Activated T-cell treated with anti-CD3 and anti-CD28 coated beads, Interleukin-2, amount 50 U/mL, for 24 hours (primary cell): Measurements from ENCODE around the gene RASA3.
"Not testable (repeated sequence)": the region's sequence is repeated elsewhere in the genome, so short reads cannot be mapped to it uniquely, and the experiment has no call there.

ENCODE experiments used
- DNase-seq: peaks from one replicate; pipeline ENCODE4 v3.0.0-alpha.2; 2020
- H3K27ac Mint-ChIP-seq: 2 replicates; pipeline ENCODE4 v1.8.0; 2020; ENCODE audit warnings: mild to moderate bottlenecking, mixed read lengths
- H3K27me3 Mint-ChIP-seq: 2 replicates; pipeline ENCODE4 v1.8.0; 2020; ENCODE audit warnings: mixed read lengths
- H3K36me3 Mint-ChIP-seq: 2 replicates; pipeline ENCODE4 v1.8.0; 2020; ENCODE audit warnings: low read depth, mixed read lengths
- H3K4me1 Mint-ChIP-seq: 2 replicates; pipeline ENCODE4 v1.8.0; 2020; ENCODE audit warnings: low read depth, mixed read lengths
- H3K4me3 Mint-ChIP-seq: 2 replicates; pipeline ENCODE4 v1.8.0; 2020; ENCODE audit warnings: mild to moderate bottlenecking, moderate library complexity, mixed read lengths
- H3K9me3 Mint-ChIP-seq: 2 replicates; pipeline ENCODE4 v1.8.0; 2020; ENCODE audit warnings: mixed read lengths

RASA3 gene

DNA sequence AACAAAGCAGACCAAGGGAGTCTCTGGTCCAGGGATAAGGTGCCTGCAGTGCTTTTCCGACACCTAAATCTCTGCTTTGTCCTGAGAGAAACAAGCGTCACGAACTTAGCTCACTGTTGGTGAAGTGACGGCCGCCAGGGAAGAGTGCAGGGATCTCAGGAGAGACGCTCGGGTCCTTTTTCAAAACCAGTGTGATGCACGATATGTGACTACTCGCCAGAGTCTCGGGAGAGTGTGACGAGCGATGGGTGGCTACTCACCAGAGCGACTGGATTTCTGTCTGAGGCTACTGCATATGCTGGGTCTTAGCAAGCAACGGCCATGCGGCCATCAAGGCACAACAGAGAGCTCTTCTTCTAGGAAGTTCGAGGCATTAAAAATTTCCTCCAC is 30.1 kb upstream of the RASA3 start:
- Mint-ChIP-seq H3K4me1 (peaks cover 81% of the 10 kb centered on the region), H3K27me3 (no peaks in the 10 kb centered on the region)
- no peak for DNase-seq

DNA sequence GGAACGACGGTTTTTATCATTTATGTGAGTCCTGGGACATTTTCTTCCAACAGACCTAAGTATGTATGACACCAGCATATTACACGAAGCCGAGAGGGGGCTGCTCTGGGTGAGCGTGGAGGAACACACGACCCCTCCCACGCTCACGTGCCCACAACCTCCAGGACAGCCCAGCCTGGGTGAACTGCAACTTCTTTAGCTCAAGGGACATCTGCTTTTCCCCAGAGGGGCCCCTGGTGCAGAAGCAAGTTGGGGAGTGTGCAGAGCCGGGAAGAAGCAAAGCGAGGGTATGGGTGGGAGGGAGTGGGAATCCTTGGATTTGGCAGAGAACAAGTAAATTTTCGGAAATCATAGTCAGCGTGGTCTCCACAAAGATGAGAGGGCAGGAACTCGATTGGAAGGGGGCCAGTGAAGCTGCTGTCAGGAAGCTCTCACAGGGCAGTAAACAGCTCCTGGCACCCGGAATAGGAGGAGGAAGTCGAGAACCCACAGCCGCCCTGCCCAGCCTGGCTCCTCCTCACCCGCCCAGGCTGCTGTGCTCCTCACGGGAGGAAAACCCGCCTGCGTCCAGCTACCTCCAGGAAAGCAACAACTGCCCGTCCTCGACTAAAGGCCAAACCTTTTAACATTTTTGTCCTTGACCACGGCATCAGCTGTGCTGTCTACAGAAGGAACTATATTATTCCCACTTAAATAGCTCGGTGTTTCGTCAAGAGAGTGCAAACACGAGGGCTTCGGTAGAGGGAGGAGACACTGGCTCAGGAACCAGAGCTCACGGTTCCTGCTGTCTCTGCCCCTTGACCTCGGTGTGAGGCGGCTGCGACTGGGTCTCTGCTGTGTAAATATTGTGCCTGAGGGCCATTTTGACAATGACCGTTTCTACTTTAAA is 29.5 kb upstream of the RASA3 start:
- H3K4me1 Mint-ChIP-seq: peaks cover 79% of the 10 kb centered on the region
- no peaks in the 10 kb centered on the region for H3K9me3 Mint-ChIP-seq
- peak overlapping the region; percentile 89 for H3K27ac Mint-ChIP-seq
- H3K36me3 Mint-ChIP-seq: no peaks in the 10 kb centered on the region
- no peaks in the 10 kb centered on the region for H3K27me3 Mint-ChIP-seq
- H3K4me3 Mint-ChIP-seq: peak overlapping the region; percentile 63
- DNase-seq: peak; percentile 63

More for the DNA sequence above, 30.1 kb upstream of the RASA3 start:
- peak overlapping the region; percentile 63 for H3K4me3 Mint-ChIP-seq
- no peaks in the 10 kb centered on the region for H3K9me3 Mint-ChIP-seq
- H3K36me3 Mint-ChIP-seq: no peaks in the 10 kb centered on the region
- H3K27ac Mint-ChIP-seq: peak overlapping the region; percentile 89

DNA sequence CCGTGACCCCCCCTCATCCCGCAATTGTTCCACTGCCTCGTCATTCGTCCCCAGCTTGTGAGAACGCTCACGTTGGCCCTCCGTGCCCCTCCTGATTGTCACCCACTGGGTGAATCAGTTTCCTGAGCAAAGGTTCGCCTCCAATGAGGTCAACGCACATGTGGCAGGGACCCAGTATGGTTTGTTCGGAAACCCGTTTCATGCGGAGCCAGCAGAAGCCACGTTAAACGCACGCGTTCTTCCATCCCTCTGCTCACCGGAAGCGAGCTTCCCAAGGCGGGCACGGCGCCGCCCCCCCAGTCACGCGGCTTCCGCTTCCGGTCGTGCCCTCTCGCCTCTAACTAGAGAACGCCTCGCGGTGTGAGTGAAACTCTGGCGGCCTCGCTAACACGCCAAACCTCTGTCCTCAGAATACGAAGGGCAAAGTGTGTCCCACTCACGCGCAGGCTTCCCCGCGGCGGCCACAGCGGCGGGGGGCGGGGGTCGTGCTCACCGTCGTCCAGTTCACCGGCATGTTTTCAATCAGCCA is 28.7 kb upstream of the RASA3 start:
- no peaks in the 10 kb centered on the region for H3K9me3 Mint-ChIP-seq
- peaks cover 78% of the 10 kb centered on the region for H3K4me1 Mint-ChIP-seq
- H3K4me3 Mint-ChIP-seq: no peak overlapping the region
- no peaks in the 10 kb centered on the region for H3K36me3 Mint-ChIP-seq
- H3K27me3 Mint-ChIP-seq: no peaks in the 10 kb centered on the region
- H3K27ac Mint-ChIP-seq: peak overlapping the region; percentile 89
- no peak for DNase-seq

DNA sequence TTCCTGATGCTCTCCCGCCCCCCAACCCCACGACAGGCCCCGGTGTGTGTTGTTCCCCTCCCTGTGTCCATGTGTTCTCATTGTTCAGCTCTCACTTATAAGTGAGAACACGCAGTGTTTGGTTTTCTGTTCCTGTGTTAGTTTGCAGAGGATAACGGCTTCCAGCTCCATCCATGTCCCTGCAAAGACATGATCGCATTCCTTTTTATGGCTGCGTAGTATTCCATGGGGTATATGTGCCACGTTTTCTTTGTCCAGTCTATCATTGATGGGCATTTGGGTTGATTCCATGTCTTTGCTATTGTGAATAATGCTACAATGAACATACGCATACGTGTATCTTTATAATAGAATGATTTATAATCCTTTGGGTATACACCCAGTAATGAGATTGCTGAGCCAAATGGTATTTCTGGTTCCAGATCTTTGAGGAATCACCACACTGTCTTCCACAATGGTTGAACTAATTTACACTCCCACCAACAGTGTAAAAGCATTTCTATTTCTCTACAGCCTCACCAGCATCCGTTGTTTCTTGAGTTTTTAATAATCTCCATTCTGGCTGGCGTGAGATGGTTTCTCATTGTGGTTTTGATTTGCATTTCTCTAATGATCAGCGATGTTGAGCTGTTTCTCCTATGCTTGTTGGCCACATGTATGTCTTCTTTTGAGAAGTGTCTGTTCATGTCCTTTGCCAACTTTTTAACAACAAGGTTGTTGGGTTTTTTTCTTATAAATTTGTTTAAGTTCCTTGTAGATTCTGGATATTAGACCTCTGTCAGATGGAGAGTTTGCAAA is 26.6 kb upstream of the RASA3 start:
- not testable (repeated sequence) for H3K9me3 Mint-ChIP-seq, H3K4me3 Mint-ChIP-seq, DNase-seq, H3K36me3 Mint-ChIP-seq, H3K27me3 Mint-ChIP-seq
- Mint-ChIP-seq H3K4me1 (peaks cover 68% of the 10 kb centered on the region), H3K27ac (peak overlapping the region; percentile 50)

DNA sequence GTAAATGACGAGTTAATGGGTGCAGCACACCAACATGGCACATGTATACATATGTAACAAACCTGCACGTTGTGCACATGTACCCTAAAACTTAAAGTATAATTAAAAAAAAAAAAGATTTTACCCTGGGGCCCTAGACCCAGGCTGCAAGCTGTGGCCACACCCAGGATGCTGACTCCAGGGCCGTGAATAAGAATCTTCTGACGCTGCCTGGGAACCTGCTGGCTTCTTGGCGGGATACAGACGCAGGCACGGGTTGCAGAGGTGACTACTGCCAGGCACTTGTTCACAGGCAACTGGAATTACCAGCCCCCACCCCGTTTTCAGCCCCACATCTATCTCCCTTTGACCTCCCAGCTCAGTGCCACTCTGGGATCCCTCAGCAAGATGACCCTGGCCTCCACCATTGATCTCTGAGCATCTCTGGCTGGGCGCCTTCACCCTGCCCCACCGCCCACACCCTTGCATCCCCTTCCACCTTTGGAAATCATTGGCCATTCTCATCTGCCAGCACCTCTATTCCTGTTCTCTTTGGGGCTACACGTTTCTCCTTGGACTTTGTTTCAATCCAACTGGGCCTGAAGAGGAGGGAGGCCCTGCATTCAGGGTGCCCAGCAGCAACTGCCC is 25.6 kb upstream of the RASA3 start:
- no peaks in the 10 kb centered on the region for H3K27me3 Mint-ChIP-seq
- DNase-seq: no peak
- no peak overlapping the region for H3K27ac Mint-ChIP-seq
- peaks cover 73% of the 10 kb centered on the region for H3K4me1 Mint-ChIP-seq
- H3K36me3 Mint-ChIP-seq: no peaks in the 10 kb centered on the region
- no peak overlapping the region for H3K4me3 Mint-ChIP-seq
- peaks cover 5% of the 10 kb centered on the region for H3K9me3 Mint-ChIP-seq

DNA sequence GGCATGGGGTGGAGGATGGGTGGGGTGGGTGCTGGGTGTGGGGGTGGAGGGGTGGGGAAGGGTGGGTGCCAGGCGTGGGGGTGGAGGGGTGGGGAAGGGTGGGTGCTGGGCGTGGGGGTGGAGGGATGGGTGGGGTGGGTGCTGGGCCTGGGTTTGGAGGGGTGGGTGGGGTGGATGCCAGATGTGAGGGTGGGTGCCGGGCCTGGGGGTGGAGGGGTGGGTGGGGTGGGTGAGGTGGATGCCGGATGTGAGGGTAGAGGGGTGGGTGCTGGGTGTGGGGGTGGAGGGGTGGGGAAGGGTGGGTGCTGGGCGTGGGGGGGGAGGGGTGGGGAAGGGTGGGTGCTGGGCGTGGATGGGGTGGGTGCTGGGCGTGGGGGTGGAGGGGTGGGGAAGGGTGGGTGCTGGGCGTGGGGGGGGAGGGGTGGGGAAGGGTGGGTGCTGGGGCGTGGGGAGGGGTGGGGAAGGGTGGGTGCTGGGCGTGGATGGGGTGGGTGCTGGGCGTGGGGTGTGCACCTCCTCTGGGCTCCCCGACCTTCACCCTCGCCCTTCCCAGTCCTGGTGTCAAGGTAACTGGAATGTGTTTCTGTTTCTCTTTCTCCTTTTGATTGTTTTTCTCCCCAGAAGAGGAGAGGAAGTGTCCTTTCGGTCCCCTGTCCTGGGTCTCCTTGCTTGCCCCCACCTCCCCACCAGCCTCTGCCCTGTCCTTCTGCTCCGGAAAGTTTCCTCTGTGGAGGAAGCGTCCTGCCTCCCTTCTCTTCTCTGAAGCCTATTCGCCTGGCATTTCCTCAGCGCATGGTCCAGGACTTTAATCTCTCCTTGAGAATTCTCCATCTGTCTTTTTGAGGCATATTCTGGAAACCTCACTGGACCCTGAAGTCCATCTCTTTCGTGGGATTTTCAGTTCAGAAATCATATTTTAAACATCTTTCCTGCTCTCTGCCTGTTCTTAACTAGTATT is 23.8 kb upstream of the RASA3 start:
- H3K9me3 Mint-ChIP-seq: peaks cover 5% of the 10 kb centered on the region
- H3K4me3 Mint-ChIP-seq: peak overlapping the region; percentile 20
- no peaks in the 10 kb centered on the region for H3K36me3 Mint-ChIP-seq
- peaks cover 74% of the 10 kb centered on the region for H3K4me1 Mint-ChIP-seq
- DNase-seq: no peak
- no peaks in the 10 kb centered on the region for H3K27me3 Mint-ChIP-seq
- H3K27ac Mint-ChIP-seq: peak overlapping the region; percentile 80

DNA sequence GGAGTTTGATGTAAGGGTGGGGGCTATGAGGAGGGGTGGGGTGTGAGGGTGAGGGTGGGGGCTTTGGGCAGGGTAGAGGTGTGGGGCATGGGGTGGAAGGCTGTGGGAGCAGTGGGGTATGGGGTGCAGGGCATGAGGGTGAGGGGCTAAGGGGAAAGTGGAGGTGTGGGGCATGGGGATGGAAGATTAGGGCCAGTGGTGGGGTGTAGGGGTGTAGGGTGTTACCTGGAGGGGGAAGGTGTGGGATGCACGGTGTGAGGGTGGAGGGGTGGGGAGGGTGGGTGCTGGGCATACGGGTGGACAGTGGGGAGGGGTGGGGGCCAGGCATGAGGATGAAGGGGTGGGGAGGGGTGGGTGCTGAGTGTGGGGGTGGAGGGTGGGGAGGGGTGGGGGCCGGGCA is 22.9 kb upstream of the RASA3 start:
- Mint-ChIP-seq H3K27me3 (no peaks in the 10 kb centered on the region), H3K27ac (no peak overlapping the region), H3K4me1 (peaks cover 74% of the 10 kb centered on the region), H3K36me3 (no peaks in the 10 kb centered on the region), H3K4me3 (no peak overlapping the region), H3K9me3 (peaks cover 5% of the 10 kb centered on the region)
- no peak for DNase-seq

DNA sequence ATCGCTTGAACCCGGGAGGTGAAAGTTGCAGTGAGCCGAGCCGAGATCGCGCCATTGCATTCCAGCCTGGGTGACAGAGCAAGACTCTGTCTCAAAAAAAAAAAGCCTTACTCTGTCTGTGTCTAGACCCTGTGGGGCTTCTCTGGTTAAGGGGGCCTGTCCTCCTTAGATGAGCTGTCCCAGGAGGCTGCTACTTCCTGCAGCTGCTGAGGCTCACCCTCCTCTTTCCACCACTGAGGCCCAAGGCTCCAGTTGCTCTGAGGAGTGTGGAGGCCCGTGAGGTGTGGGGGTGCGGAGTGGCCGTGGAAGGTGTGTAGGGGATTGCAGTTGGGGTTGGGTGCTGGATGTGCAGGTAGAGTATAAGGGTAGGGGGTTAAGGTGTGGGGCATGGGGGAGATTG is 22.1 kb upstream of the RASA3 start:
- no peak for DNase-seq
- Mint-ChIP-seq H3K36me3 (no peaks in the 10 kb centered on the region), H3K27ac (peak overlapping the region; percentile 69), H3K4me3 (peak overlapping the region; percentile 34), H3K27me3 (no peaks in the 10 kb centered on the region), H3K4me1 (peaks cover 74% of the 10 kb centered on the region), H3K9me3 (peaks cover 5% of the 10 kb centered on the region)

DNA sequence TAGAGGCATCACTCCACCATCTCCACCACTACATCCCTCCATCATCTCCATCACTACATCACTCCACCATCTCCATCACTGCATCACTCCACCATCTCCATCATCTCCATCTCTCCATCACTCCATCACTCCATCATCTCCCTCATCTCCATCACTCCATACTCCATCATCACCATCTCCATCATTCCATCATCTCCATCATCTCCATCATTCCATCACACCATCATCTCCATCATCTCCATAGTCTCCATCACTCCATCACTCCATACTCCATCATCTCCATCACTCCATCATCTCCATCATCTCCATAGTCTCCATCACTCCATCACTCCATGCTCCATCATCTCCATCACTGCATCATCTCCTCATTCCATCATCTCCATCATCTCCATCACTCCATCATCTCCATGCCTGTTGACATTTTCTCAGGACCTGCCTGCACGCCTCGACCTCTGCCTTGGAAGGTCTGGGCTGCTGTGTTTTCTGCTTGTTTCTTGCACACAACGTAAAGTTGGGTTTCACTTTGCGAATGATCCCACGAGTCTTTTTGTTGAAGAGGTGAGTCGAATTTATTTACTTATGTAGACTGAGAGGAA is 21.2 kb upstream of the RASA3 start:
- no peak for DNase-seq
- H3K9me3 Mint-ChIP-seq: peaks cover 5% of the 10 kb centered on the region
- peaks cover 74% of the 10 kb centered on the region for H3K4me1 Mint-ChIP-seq
- H3K27ac Mint-ChIP-seq: no peak overlapping the region
- peak overlapping the region; percentile 11 for H3K4me3 Mint-ChIP-seq
- no peaks in the 10 kb centered on the region for H3K36me3 Mint-ChIP-seq
- H3K27me3 Mint-ChIP-seq: no peaks in the 10 kb centered on the region

DNA sequence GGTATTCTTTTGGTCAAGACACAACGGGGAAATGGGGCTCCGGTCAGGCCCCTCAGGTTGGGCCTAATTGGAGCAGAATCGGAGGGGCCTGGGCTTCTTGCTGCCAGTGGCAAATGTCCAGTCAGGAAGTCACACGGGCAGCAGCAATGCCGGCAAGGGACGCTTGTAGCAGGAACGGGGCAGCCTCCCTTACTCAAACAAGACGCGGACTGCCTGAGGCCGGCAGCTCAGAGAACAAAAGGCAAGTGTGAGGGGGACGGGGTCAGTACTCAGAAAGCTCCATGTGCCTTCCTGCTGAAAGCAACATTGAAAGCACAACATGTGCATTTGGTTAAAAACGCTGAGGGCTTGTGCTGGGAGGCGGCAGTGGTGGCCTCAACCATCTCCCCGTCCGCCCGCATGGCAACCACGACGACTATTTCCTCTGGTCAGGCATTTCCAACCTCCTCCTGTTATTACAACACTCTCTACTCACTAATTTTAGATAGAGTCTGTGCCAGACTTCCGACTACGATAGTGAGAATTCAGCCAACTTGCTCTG is 20.5 kb upstream of the RASA3 start:
- Mint-ChIP-seq H3K36me3 (no peaks in the 10 kb centered on the region), H3K27ac (no peak overlapping the region), H3K4me1 (peaks cover 77% of the 10 kb centered on the region), H3K27me3 (no peaks in the 10 kb centered on the region), H3K4me3 (no peak overlapping the region), H3K9me3 (peaks cover 5% of the 10 kb centered on the region)
- no peak for DNase-seq

DNA sequence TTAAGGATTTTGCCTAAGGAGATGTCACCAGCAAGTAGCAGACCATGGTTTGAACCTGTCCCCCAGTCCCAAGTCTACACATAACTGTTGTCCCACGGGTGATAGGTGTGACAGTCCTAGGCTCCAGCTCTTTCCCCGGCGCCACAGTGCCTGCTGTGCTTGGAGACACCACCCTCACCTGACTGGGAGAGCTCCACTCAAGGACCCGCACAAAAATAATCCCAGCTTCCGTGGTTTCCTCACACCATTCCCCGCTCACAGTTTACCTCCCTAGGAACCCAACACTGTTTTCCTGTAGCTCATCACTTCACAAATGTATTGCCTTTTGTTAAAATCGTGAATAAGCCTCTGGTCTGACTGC is 19.8 kb upstream of the RASA3 start:
- no peaks in the 10 kb centered on the region for H3K27me3 Mint-ChIP-seq
- H3K9me3 Mint-ChIP-seq: peaks cover 5% of the 10 kb centered on the region
- no peak overlapping the region for H3K4me3 Mint-ChIP-seq
- peaks cover 75% of the 10 kb centered on the region for H3K4me1 Mint-ChIP-seq
- no peaks in the 10 kb centered on the region for H3K36me3 Mint-ChIP-seq
- no peak for DNase-seq
- no peak overlapping the region for H3K27ac Mint-ChIP-seq

DNA sequence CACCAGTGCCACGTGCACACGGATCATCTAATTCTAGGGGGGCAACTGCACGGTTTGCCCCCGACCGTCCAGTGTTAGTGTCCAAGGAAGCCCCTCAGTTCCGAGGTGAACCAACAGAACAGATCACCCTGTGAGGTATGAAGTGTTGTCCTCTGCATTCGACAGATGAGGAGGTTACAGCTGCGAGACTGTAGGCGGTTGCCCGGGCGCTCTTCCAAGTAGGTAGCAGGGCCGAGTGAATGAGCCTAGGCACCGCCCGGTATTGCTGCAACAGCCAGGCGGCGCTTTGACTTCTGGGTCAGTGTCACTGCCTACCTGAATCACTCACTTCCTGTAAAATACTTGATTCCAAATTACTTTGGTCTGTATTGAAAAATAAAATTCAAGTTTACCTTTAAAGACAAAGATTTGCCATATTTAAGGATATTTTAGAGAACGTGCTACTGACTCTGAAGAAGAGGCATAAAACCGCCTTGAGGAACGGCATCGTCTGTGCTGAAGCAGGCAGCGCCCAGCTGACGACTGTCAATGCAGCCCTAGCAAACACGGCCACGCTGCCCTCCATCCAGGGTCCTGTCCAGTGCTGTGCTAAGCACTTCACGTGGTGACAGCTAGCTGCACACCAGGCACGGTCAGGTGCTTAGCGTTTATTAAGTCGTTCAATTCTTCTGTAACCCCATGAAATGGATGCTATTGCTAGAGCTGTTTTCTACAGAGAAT is 19.3 kb upstream of the RASA3 start:
- H3K9me3 Mint-ChIP-seq: peaks cover 5% of the 10 kb centered on the region
- H3K27me3 Mint-ChIP-seq: no peaks in the 10 kb centered on the region
- H3K4me3 Mint-ChIP-seq: peak overlapping the region; percentile 45
- peak overlapping the region; percentile 75 for H3K27ac Mint-ChIP-seq
- H3K4me1 Mint-ChIP-seq: peaks cover 76% of the 10 kb centered on the region
- H3K36me3 Mint-ChIP-seq: no peaks in the 10 kb centered on the region
- peak; percentile 59 for DNase-seq

DNA sequence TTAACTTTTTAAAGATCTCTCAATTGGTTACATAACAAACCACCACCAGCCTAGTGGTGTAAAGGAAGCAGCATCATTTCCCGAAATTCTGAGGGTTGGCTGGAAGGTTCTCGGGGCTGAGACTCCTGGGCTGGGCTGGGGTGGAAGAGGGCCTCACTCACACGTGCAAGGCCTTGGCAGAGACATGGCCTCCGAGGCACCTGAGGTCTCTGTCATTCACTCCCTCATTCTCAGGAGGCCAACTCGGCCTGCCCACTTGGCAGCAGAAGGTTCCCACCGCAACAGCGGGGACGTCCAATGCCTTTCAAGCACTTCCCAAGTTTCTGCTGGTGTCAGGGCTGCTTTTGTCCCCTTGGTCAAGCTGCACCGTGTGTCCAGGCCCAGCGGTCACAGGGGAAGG is 18.6 kb upstream of the RASA3 start:
- Mint-ChIP-seq H3K4me1 (peaks cover 78% of the 10 kb centered on the region), H3K9me3 (peaks cover 5% of the 10 kb centered on the region), H3K36me3 (no peaks in the 10 kb centered on the region), H3K4me3 (peak overlapping the region; percentile 45), H3K27me3 (no peaks in the 10 kb centered on the region), H3K27ac (peak overlapping the region; percentile 75)
- DNase-seq: peak; percentile 36
